GM12872 (cell line): ENCODE results near the gene LTBP4.

ENCODE experiments used
- CTCF ChIP-seq: IDR thresholded peaks from 3 replicates; pipeline ENCODE4 v1.5.1; 2011; ENCODE audit warnings: low read depth, mild to moderate bottlenecking, low read length, moderate library complexity; ENCODE audit not compliant: insufficient read depth

Gene LTBP4

GRCh38 chr19:40581531-40581930, 19.6 kb upstream of the LTBP4 start:
- no peak for TF ChIP-seq CTCF

- TF ChIP-seq CTCF: no peak
Measured at GRCh38 chr19:40582467-40582866, 18.7 kb upstream of the LTBP4 start.

- TF ChIP-seq CTCF: no peak
Measured at GRCh38 chr19:40583283-40583682, 17.9 kb upstream of the LTBP4 start.

GRCh38 chr19:40584007-40584406, 17.2 kb upstream of the LTBP4 start:
- TF ChIP-seq CTCF: peak; percentile 59; the same call in 2 of the 3 replicates

- TF ChIP-seq CTCF: no peak
Measured at GRCh38 chr19:40585241-40585981, 15.8 kb upstream of the LTBP4 start.

GRCh38 chr19:40585982-40586422, 15.2 kb upstream of the LTBP4 start:
- TF ChIP-seq CTCF: no peak

- TF ChIP-seq CTCF: no peak
Measured at GRCh38 chr19:40586611-40587010, 14.6 kb upstream of the LTBP4 start.
